NCI-H1694 treated with DMSO at 0.1 percent for 48 hours (cell line): ENCODE measurements around the gene DMXL1.

Experiments
- DNase-seq: peaks from one replicate; lab custom pipeline; 2025; lab: John Stamatoyannopoulos, UW

The DMXL1 gene

DNA sequence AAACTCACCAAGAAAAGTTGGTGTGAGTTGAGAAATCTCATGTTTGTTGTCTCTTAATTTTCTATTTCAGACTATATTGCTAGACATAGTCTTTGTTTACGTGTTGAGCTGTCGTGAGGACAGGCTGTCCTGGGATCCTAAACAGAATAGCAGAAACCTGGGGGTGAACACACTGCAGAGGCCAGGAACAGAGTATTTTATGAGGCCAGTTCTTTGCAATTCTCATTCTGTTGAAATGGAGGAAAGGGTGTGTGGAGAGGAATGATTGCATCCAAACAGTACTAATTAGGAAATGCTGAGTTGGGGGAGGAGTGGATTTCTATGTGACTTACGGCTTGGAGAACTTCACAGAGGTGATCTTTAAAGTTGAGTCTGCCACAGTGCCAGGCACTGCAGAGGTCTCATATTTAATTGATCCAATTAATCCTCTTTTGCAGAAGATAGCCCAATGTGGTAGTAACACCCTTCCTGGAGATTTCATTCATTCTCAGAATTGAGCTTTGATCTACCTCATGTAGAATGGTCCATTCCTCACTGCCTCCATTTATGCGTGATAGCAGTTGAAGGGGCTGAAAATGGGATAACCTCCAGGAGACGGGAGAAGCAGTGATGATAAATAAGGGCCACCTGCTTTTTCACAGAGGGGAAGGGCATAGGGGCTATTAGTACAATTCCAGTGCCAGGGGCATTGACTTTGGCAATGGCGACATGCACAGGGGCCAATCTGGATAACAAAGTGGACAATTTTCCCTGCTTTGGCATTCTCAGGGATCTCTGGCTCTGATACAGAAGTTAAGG is 200.3 kb downstream of the DMXL1 start:
- DNase-seq: no peak

DNA sequence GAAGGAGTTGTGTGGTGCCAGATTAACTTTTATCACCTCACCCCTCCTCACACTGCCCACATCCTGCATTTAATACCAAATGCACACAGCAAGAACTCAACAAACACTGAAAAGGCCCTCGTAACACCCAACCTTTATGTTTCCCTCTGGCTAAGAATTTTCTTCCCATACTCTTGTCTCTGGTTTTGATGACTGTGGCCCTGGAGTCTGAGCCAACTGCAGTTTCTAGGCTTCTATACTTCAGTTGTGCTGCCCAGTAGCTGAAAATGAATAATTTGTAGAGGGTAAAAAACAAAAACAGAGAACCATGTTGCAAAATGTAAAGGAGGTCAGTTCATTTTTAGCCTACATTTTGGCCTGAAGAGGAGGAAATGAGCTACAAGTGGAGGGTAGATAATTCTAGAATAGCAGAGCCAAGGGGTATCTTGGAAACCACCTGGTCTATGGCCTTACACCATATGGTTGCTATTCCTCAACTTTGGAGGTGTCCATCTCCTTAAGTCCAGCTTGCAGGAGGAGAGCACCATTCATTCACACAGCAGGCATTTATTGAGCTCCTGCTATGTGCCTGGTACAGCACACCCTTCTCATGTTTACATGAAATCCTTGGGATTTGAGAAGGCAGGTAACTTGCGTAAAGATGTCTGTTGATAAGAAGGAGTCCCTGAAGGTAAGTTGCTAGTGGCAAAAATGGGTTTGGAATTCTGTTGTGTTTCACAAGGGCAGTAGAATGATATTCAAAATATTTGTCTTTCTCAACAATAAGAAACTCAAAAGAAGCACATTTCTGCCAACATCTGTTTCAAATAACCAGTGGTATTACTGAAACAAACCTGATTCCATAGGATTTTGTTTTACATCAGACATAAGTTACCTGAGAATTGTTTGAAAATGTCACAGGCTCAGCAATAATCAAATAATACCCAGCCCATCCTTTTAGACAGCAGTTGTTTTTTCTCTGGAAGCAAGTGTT is 201.2 kb downstream of the DMXL1 start:
- DNase-seq: no peak

GRCh38 chr5:119273391-119273839 is 202.5 kb downstream of the DMXL1 start:
- no peak for DNase-seq

DNA sequence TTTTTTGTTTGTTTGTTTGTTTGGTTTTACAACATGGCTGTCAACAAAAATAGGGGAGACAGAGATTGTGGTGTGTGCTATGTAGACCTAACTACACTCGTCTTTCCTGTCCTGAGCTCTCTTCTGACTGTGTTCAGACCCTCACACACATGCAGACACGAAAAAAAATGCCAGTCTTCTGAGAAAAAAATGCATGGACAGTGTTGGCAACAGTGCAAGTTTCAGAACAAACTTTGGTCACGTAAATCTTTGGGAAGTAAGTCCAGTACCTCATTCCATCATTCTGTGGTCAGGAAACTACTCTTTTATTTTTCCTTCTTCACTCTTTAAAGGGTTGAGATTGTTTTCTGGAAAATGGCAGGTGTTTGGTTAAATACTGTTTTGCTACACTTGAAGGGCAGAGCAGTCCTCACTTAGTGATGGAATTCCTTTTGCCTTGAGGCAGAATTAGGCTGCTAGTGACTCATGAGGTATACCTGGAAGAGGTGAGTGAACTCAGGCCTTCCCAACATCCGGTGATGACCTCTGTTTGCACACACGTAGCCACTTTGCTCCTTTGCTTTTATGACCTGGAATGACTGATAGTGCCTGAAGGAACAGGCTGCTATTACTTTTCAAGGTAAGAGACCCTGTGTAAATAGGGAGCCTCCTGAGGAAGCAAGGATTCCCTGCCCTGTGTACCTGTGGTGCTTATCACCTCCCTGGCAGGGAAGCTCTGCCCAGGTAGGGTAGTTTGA is 203.3 kb downstream of the DMXL1 start:
- no peak for DNase-seq

- DNase-seq: no peak
Observed at GRCh38 chr5:119274767-119275130, 203.9 kb downstream of the DMXL1 start.

- no peak for DNase-seq
Observed at GRCh38 chr5:119275146-119275545, 204.3 kb downstream of the DMXL1 start.

DNA sequence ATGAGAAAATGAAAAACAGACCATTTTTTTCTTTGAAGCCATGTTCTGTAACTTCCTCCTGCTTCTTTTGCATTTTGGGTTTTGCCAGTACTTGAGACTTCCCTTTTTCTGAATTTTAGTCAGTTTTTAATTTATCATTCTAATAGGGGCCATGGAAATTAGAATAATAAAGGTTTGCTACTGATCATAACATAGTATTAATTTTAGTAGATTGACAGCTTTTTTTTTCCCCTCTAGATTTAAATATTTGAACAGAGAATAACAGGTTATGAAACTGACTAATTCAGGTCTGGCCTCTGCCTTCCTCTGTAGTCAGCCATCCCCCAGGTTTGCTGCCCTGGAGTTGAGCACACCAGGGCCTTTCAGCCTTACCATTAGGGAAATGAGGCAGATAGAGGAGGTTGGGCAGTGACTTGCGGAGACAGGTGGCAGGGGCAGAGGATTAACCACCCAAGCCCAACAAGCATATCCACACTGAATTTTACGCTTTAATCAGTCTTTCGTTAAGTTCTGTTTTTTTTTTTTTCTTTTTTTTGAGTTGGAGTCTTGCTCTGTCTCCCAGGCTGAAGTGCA is 204.8 kb downstream of the DMXL1 start:
- DNase-seq: no peak

GRCh38 chr5:119276978-119277377 is 206.1 kb downstream of the DMXL1 start:
- no peak for DNase-seq

DNA sequence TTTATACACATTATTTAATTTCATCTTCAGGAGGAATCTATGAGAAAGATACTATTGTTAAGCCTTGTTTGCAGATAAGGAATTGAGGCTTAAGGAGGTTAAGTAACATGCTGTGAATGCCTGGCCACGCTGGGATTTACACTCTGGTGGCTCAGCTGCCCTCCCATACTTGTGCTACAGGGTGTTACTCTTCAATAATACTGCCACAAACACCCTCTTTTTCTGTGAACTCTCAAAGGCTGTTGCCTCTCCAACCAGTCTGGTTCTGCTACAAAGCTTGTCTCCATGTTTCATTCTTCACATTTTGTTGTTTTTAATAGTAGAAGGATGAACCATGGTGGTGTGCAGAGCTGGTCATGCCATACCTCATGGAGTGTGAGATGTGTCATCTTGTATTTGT is 208.2 kb downstream of the DMXL1 start:
- no peak for DNase-seq

GRCh38 chr5:119280380-119280779 is 209.5 kb downstream of the DMXL1 start:
- DNase-seq: no peak

- no peak for DNase-seq
Observed at GRCh38 chr5:119282628-119283027, 211.7 kb downstream of the DMXL1 start.

DNA sequence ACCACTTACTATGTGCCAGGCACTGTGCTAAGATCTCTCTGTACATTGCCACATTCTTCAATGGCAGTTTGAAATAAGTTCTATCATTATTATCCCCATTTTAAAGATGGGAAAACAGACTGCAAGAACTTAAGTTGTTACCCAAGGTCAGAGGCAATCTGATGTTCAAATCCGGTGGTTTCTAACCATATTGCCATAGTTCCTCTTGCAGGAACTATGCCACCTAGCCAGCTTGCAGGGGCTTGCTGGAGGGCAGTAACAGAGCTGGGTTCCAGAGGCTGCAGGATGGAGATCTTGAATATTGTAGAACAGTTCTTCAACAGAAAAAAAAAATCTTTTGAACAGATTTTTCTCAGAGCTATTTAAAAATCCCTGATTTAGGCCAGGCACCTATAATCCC is 213.1 kb downstream of the DMXL1 start:
- DNase-seq: no peak

DNA sequence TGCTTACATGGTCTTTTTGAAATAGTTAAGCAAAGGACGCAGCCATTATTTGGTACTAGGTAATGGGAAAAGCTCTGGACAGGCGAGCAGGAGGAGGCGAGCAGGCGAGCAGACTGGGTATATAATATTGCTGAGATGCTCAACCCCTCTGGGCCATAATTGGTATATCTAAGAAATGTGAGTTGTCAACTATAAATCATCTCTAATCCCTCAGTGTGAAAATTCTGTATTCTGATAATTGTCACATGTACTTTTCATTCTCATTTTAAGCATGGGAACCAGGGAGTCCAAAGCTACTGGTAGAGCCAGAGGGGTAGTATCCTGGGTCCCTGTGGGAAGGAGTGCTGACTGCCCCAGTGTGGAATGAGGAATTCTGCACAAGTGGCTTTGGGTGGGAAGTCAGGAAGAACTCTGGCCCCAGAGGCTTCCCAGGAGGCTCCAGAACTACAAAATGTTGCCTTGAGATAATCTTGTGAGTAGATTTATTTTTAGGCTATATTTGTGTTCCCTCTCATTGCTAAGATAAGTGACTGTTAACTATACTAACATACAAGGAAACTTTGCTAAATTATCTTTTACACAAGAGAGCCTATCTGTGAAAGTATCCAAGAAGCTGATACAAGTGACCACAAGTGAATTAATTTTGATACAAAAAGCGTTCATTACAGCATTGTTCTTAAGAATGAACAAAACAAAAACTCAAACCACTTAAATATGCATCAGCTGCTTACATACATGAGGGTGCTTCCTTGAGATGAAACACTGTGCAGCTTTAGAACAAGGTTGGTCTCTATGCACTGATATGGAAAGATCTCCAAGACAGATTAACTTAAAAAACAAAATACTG is 214.4 kb downstream of the DMXL1 start:
- DNase-seq: no peak

- no peak for DNase-seq
Observed at GRCh38 chr5:119286511-119287488, 215.9 kb downstream of the DMXL1 start.

GRCh38 chr5:119287547-119288111 is 216.7 kb downstream of the DMXL1 start:
- DNase-seq: no peak

GRCh38 chr5:119288379-119289033 is 217.6 kb downstream of the DMXL1 start:
- no peak for DNase-seq

DNA sequence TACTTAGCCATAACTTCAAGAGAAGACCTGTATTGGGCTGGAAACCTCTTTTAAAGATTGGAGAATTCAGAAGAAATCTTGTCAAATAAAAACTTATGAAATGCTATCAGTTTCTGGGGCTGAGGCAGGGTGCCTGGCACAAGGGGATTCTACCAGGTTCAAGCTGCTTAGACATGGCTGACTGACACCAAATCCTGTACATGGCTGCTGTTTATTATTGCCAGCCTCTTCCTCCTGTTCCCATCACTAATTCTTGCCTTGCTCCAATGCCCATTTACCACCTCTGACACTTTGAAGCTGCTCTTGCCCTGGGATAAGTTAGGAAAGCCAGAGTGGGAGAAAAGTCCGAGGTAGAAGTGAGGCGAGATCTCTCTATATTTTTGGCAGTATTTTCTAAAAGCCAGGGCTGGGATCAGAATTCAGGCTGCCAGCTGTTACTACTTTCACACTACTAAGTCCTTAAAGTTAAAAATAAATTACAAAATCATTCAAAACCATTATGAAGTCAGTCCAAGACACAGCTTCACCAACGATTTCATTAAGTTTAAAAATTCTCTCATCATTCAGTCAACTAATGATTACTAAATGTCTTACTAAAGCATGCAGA is 218.7 kb downstream of the DMXL1 start:
- DNase-seq: no peak

- no peak for DNase-seq
Observed at GRCh38 chr5:119290161-119290569, 219.3 kb downstream of the DMXL1 start.
